Gastrocnemius medialis (tissue), 4 donors: ENCODE results near the gene GATAD1. TPM values are rescaled to one million over a fixed set of nuclear protein-coding genes. Genes with fewer than 3 reads are reported as not detected.
"Not testable (repeated sequence)": the region's sequence is repeated elsewhere in the genome, so short reads cannot be mapped to it uniquely, and the experiment has no call there.

Source experiments
- ATAC-seq, 2 donors: fragments of 150-250 bp; one replicate each; pipeline ENCODE4 v1.9.1; 2016
- DNase-seq, 2 donors: peaks; one replicate each; pipeline ENCODE4 v3.0.0-alpha.2; 2019
- H3K27ac ChIP-seq, 4 donors: fragments of 200-600 bp; sonication (generic); 1 replicate in 1 of 4; 2 replicates in 3 of 4; pipeline ENCODE4 v1.5.1; 2016 to 2018; ENCODE audit warnings: mild to moderate bottlenecking in 2 of 4, moderate library complexity in 1 of 4
- H3K27me3 ChIP-seq, 3 donors: fragments of 200-600 bp; sonication (generic) in 2 of 3; 1 replicate in 1 of 3; 2 replicates in 2 of 3; pipeline versions ENCODE4 v1.5.1 to v1.6.0; 2016 to 2019; ENCODE audit warnings: mild to moderate bottlenecking in 1 of 3, moderate library complexity in 1 of 3
- H3K36me3 ChIP-seq, 2 donors: fragments of 200-600 bp; sonication (generic) in 1 of 2; one replicate each; pipeline ENCODE4 v1.5.1; 2017 to 2018
- H3K4me1 ChIP-seq, 2 donors: fragments of 200-600 bp; sonication (generic) in 1 of 2; one replicate each; pipeline ENCODE4 v1.5.1; 2016 to 2017; ENCODE audit warnings: mild to moderate bottlenecking in 2 of 2
- H3K4me3 ChIP-seq, 4 donors: fragments of 200-600 bp; sonication (generic) in 3 of 4; 1 replicate in 1 of 4; 2 replicates in 3 of 4; pipeline ENCODE4 v1.5.1; 2016 to 2019; ENCODE audit warnings: mild to moderate bottlenecking in 2 of 4
- H3K9me3 ChIP-seq, 3 donors: fragments of 200-600 bp; sonication (generic) in 2 of 3; 1 replicate in 1 of 3; 2 replicates in 2 of 3; pipeline ENCODE4 v1.5.1; 2016 to 2019
- POLR2A ChIP-seq, 2 donors: fragments of 450-650 bp; IDR thresholded peaks; one replicate each; pipeline ENCODE4 v1.6.1; 2017; ENCODE audit warnings: antibody characterized with exemption in 2 of 2, mild to moderate bottlenecking in 2 of 2, moderate library complexity in 2 of 2
- in situ Hi-C, 4 donors: fragments of 200-750 bp; cut with MboI; loops; one replicate each; pipeline versions ENCODE4 v1.15.0 to v1.8.0; 2017; ENCODE audit warnings: low sequenced_read_pairs in 4 of 4
- intact Hi-C: fragments of 100-400 bp; cut with DNase I; formaldehyde crosslinking; loops from one replicate; pipeline ENCODE4 v1.15.1; 2023; ENCODE audit warnings: low total_unique reads
- total RNA-seq, 4 donors: library from RNA; depleted of rRNA; stranded (reverse); fragments of >200 nt; gene quantifications; one replicate each; pipeline versions ENCODE4 v1.1.0 to v1.2.3, GENCODE V29; 2016
- TF ChIP-seq, protein P1 (sequence below), 5 experiments: fragments of 450-650 bp in 3 of 5; fragments of 200-600 bp in 2 of 5; sonication (generic) in 2 of 5; IDR thresholded peaks in 4 of 5; conservative IDR thresholded peaks in 1 of 5; 1 replicate in 4 of 5; 2 replicates in 1 of 5; pipeline ENCODE4 v1.5.1; 2016 to 2019; ENCODE audit warnings: antibody characterized with exemption in 5 of 5, mild to moderate bottlenecking in 3 of 5, moderate library complexity in 3 of 5

GATAD1 gene
- total RNA-seq, 4 donors from 2014 or later: 7.3 to 29.8 (median 8.3) TPM

DNA sequence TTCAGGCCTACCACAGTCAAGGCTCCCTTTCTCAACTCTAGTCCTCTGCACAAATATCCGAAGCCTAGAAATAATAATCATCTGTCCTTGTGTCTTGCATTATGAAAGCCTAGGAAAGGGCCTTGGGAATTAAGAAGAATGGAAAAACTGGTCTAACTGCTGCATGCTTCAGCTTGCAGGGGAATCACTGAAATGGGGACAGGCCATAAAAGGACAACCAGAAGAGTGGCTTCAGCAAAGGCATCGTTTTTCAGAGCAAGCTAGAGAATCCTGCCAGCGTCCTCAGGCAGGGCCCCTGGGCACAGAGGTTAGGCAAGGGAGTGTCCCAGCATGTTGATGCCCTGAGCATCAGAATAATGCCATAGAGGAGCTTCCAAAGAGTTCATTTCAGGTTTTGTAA is 17.2 kb downstream of the GATAD1 start:
- DNase-seq: no peak
- in situ Hi-C loops (no loop called here), intact Hi-C loops (no loop called here)

DNA sequence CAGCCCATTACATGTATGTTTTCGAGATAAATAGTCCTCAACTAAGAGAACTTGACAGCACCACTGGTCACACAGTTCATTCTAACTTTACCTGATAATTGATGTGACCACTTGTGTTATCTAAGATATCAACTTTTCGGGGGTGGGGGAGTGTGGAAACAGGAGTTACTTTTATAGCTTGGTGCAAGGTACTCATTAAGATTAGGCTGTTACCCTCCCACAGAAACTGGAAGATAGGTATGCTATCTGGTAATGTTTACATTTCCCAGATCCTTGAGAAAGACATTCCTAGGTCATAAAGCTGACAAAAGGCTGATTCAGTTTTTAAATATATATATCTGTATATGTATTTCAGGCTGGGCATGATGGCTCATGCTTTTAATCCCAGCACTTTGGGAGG is 19.4 kb downstream of the GATAD1 start:
- in situ Hi-C loops (no loop called here), intact Hi-C loops (no loop called here)

More for the DNA sequence above, 17.2 kb downstream of the GATAD1 start:
- Histone ChIP-seq H3K4me1 (no peaks in the 10 kb centered on the region), H3K27ac (no peak overlapping the region), H3K9me3 (no peaks in the 10 kb centered on the region), H3K4me3 (no peak overlapping the region), H3K36me3 (peaks cover 0 to 24% of the 10 kb centered on the region in 2 donors), H3K27me3 (no peaks in the 10 kb centered on the region)
- no peak for TF ChIP-seq POLR2A (IDR thresholded peaks at IDR 0.05)
- TF ChIP-seq, protein P1, sequence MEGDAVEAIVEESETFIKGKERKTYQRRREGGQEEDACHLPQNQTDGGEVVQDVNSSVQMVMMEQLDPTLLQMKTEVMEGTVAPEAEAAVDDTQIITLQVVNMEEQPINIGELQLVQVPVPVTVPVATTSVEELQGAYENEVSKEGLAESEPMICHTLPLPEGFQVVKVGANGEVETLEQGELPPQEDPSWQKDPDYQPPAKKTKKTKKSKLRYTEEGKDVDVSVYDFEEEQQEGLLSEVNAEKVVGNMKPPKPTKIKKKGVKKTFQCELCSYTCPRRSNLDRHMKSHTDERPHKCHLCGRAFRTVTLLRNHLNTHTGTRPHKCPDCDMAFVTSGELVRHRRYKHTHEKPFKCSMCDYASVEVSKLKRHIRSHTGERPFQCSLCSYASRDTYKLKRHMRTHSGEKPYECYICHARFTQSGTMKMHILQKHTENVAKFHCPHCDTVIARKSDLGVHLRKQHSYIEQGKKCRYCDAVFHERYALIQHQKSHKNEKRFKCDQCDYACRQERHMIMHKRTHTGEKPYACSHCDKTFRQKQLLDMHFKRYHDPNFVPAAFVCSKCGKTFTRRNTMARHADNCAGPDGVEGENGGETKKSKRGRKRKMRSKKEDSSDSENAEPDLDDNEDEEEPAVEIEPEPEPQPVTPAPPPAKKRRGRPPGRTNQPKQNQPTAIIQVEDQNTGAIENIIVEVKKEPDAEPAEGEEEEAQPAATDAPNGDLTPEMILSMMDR (IDR thresholded peaks at IDR 0.05 in 4 of 5, conservative IDR thresholded peaks at IDR 0.05 in 1 of 5): no peak
- no peak for ATAC-seq

DNA sequence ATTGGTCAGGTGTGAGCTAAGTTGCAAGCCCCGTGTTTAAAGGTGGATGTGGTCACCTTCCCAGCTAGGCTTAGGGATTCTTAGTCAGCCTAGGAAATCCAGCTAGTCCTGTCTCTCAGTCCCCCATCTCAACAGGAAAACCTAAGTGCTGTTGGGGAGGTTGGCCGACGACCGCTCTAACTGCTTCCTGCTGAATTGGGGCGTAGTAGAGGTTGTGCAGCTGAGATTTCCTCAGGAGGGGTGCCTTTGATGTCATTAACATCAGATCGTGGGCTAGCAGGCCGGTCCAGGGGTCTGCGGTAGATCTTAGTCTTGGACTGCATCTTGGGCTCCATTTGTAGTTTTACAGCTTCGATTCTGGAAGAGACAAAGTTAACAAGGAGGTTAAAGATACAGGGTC is 21.3 kb downstream of the GATAD1 start:
- intact Hi-C loops, H3K4me3 ChIP-seq, H3K27me3 ChIP-seq, DNase-seq, H3K4me1 ChIP-seq, in situ Hi-C loops, ATAC-seq, H3K9me3 ChIP-seq, H3K27ac ChIP-seq: not testable (repeated sequence)
- H3K36me3 ChIP-seq: peaks cover 0 to 29% of the 10 kb centered on the region in 2 donors

More for the DNA sequence above, 19.4 kb downstream of the GATAD1 start:
- H3K4me3 ChIP-seq: no peak overlapping the region
- no peak for ATAC-seq
- TF ChIP-seq, protein P1 (IDR thresholded peaks at IDR 0.05 in 4 of 5, conservative IDR thresholded peaks at IDR 0.05 in 1 of 5): no peak
- TF ChIP-seq POLR2A (IDR thresholded peaks at IDR 0.05): no peak
- no peak for DNase-seq
- H3K36me3 ChIP-seq: peaks cover 0 to 23% of the 10 kb centered on the region in 2 donors
- H3K27ac ChIP-seq: no peak overlapping the region
- H3K9me3 ChIP-seq: no peaks in the 10 kb centered on the region
- no peaks in the 10 kb centered on the region for H3K4me1 ChIP-seq
- H3K27me3 ChIP-seq: no peaks in the 10 kb centered on the region

DNA sequence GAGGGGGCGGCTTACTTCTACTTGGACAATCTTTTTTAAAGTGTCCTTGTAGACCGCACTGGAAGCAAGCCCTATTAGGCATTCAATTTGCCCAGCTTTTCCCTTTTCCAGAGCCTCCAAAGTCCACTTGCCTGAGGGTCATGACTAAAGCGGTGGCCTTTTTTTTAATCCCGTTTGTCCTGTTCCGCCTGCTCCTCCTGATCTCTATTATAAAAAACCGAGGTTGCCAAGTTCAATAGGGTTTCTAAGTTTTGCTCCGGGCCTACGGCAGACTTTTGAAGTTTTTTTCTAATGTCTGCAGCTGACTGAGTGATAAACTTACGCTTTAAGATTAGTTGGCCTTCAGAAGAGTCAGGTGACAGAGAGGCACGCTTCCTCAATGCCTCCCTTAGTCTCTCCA is 26.7 kb downstream of the GATAD1 start:
- H3K9me3 ChIP-seq, H3K27me3 ChIP-seq, in situ Hi-C loops, intact Hi-C loops, ATAC-seq, DNase-seq, H3K4me3 ChIP-seq, H3K27ac ChIP-seq, H3K4me1 ChIP-seq: not testable (repeated sequence)
- H3K36me3 ChIP-seq: peaks cover 0 to 22% of the 10 kb centered on the region in 2 donors

DNA sequence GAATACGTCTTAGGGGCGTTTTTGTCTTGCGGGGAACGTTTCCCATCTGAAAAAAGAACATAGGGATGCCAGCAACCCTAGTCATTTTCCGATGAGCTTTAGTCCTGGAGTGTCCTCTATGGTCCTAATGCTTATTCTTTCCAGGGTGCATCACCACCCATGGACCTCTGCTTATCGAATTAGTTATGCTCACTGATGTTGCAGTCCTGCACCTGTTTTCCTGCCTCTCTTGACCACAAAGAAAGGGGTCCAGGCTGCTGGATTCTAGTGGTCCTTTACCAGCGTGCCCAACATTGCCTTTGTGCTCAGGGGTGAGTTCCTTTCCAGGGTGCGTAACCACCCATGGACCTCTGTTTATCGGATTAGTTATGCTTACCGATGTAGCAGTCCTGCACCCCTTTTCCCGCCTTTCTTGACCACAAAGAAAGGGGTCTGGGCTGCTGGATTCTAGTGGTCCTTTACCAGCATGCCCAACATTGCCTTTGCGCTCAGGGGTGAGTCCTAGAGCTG is 28.0 kb downstream of the GATAD1 start:
- ATAC-seq: not testable (repeated sequence)

DNA sequence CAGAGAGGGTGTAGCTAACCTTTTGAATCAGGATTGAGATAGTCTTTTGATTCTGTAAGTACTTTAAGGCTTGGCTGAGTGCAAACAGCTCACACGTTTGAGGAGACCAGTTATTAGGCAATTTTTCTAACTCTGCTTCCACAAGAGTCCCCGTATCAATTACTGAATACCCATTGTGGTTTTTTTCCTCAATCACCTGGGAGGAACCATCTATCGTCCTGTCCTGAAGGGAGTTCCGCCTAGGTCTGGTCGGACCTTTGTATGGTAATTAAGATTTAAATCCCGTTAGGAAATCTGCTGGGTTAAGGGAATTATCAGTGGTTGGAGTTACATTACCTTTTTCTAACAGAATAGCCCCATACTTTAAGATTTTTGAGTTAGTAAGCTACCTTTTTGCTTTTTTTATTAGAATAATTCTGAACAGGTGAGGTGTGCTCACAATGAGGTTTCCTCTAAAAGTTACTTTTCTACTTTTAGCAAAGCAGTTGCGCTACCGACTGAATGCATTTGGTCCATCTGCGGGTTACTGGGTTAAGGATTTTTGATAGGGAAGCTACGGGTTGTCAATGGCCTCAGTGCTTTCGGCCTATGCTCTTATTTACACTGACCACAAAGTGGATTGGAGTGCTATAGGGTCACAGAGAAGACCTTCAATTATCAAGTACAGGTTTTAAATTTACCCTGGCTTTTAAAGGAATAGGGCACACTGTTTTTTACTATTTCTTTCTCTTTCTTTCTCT is 28.7 kb downstream of the GATAD1 start:
- ATAC-seq, in situ Hi-C loops, H3K4me3 ChIP-seq, DNase-seq, H3K4me1 ChIP-seq, H3K27ac ChIP-seq, intact Hi-C loops, H3K27me3 ChIP-seq, H3K9me3 ChIP-seq: not testable (repeated sequence)
- H3K36me3 ChIP-seq: peaks cover 0 to 22% of the 10 kb centered on the region in 2 donors

More for the DNA sequence above, 28.0 kb downstream of the GATAD1 start:
- DNase-seq, H3K4me1 ChIP-seq, H3K27me3 ChIP-seq, H3K9me3 ChIP-seq, H3K27ac ChIP-seq, in situ Hi-C loops, H3K4me3 ChIP-seq, intact Hi-C loops: not testable (repeated sequence)
- peaks cover 0 to 22% of the 10 kb centered on the region in 2 donors for H3K36me3 ChIP-seq

DNA sequence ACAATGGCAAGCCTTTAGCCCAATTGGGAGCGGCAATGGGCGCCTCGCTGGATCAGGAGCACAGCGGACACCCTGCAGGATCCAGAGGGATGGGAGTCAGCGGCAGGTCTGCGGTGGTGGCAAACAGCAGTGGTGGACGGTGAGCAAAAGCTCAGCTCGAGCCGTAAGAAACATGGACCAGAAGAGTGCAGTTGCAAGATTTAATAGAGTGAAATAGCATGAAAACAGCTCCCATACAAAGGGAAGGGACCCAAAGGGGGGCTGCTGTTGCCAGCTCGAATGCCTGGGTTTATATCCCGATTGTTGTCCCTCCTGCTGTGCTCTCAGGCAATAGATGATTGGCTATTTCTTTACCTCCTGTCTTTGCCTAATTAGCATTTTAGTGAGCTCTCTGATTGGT is 30.4 kb downstream of the GATAD1 start, which contains the start of gene ERVW-1:
TSS of gene ERVW-1 (minus strand) at position 266 of the 400 bp plus-strand sequence. CDS start 7,565 bp downstream, outside the sequence.
- in situ Hi-C loops, H3K4me3 ChIP-seq, DNase-seq, H3K27ac ChIP-seq, H3K27me3 ChIP-seq, H3K4me1 ChIP-seq, H3K9me3 ChIP-seq, intact Hi-C loops, ATAC-seq: not testable (repeated sequence)
- H3K36me3 ChIP-seq: peaks cover 0 to 17% of the 10 kb centered on the region in 2 donors
